ENCODE results near the gene PCDHGC4. TPM values are rescaled to one million over a fixed set of nuclear protein-coding genes. Genes with fewer than 3 reads are reported as not detected.

Gene PCDHGC4
- total RNA-seq, 1 experiment from 2014 or later = 4.3 TPM

GRCh38 chr5:141529873-141530272 is 45.0 kb downstream of the PCDHGC4 start:
- Histone ChIP-seq H3K18ac (ENCODE audit: insufficient read length, low read depth, low read length) (no peak overlapping the region), H3K9ac (ENCODE audit: extremely low read depth, insufficient read length, low read length) (no peak overlapping the region), H3K56ac (ENCODE audit: insufficient read length, low read depth, low read length) (no peak overlapping the region), H3K23me2 (ENCODE audit: insufficient read length, low read depth, low read length, poor library complexity, severe bottlenecking) (no peaks in the 10 kb centered on the region), H3K4ac (ENCODE audit: low read depth, low read length) (no peak overlapping the region), H2BK15ac (ENCODE audit: low read depth, low read length) (no peak overlapping the region), H3K27me3 (ENCODE audit: insufficient read depth, low read length) (no peaks in the 10 kb centered on the region), H3K9me3 (ENCODE audit: control insufficient read depth, low read depth, low read length) (no peaks in the 10 kb centered on the region), H2BK12ac (ENCODE audit: insufficient read length, low read depth, low read length) (no peak overlapping the region), H2AK5ac (ENCODE audit: insufficient read length, low read length) (no peak overlapping the region), H3K79me2 (ENCODE audit: insufficient read depth, low read length) (no peaks in the 10 kb centered on the region), H2BK5ac (ENCODE audit: insufficient read length, low read length) (no peak overlapping the region), H4K91ac (ENCODE audit: insufficient read length, low read depth, low read length) (no peak overlapping the region), H3K27ac (ENCODE audit: insufficient read length, low read depth, low read length) (no peak overlapping the region), H3T11ph (ENCODE audit: low read length) (no peak overlapping the region), H3K14ac (ENCODE audit: insufficient read depth, low read length) (no peak overlapping the region), H4K20me1 (ENCODE audit: control insufficient read depth, insufficient read depth, insufficient read length) (no peaks in the 10 kb centered on the region), H3K4me2 (ENCODE audit: insufficient read depth, insufficient read length, low read length) (no peak overlapping the region), H4K8ac (replicated peaks; ENCODE audit: insufficient read length, low read depth, low read length) (no peak overlapping the region), H3K23ac (ENCODE audit: insufficient read length, low read depth, low read length) (no peak overlapping the region), H2BK120ac (ENCODE audit: low read depth, low read length, poor library complexity, severe bottlenecking) (no peak overlapping the region), H4K5ac (ENCODE audit: insufficient read length, low read depth, low read length) (no peak overlapping the region), H2AFZ (ENCODE audit: low read length) (no peak overlapping the region), H3K4me1 (ENCODE audit: insufficient read depth, low read length) (no peaks in the 10 kb centered on the region; the same call in 1 of the 2 replicates), H3K79me1 (ENCODE audit: insufficient read depth, low read depth, low read length, poor library complexity, severe bottlenecking) (no peaks in the 10 kb centered on the region), H2BK20ac (ENCODE audit: low read depth, low read length, poor library complexity, severe bottlenecking) (no peak overlapping the region)
- H3K9me3 Mint-ChIP-seq = no peaks in the 10 kb centered on the region
- no peak for TF ChIP-seq CTCF (conservative IDR thresholded peaks at IDR 0.05)
- H3K4me1 Mint-ChIP-seq = peaks cover 9 to 13% of the 10 kb centered on the region in 2 experiments
- H3K27ac Mint-ChIP-seq = no peak overlapping the region
- H3K4me3 Mint-ChIP-seq = no peak overlapping the region
- H3K36me3 Mint-ChIP-seq (ENCODE audit: insufficient read depth in 1 of 3, low read depth in 3 of 3) = peaks cover 22 to 39% (median 37%) of the 10 kb centered on the region in 3 experiments; a peak in 6 of 7 replicates
- no CpG with 5 or more reads among the region's 7 CpGs for WGBS (ENCODE audit: extremely low coverage, insufficient read length, low lambda C conversion rate)
- no peaks in the 10 kb centered on the region for H3K27me3 Mint-ChIP-seq (ENCODE audit: low read depth)
- no peak for DNase-seq
